ENCODE data around the gene PAK4. TPM values are rescaled to one million over a fixed set of nuclear protein-coding genes. Genes with fewer than 3 reads are reported as not detected.

PAK4 gene
- polyA plus RNA-seq, 1 donor (not counting 4 experiments of a cell fraction or from before 2014, with no cell fraction given), result 11.2 TPM

DNA sequence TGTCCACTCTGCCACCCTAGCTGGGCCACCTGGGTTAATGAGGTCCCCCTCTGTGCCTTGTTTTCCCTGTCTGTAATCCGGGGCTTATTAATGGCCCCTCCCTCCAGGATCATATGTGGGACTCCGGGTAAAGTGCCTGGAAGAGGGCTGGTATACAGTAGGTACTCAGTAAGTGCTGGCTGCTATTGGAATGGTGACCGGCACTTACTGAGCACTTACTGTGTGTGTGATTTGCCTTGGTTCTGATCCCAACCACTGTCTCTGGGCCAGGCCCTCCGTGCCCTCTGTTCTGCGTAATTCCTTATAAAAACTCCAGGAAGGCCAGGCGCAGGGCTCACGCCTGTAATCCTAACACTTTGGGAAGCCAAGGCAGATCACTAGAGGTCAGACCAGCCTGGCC lies 40.3 kb downstream of the PAK4 start:
- H3K9ac ChIP-seq (ENCODE audit: control insufficient read depth, extremely low read depth, insufficient read depth, low read length), result no peak overlapping the region
- no peaks in the 10 kb centered on the region for H3K9me3 ChIP-seq (ENCODE audit: control insufficient read depth, low read depth, low read length)
- peaks cover 0 to 9% of the 10 kb centered on the region in 2 experiments for H3K36me3 ChIP-seq (ENCODE audit: control insufficient read depth in 2 of 2, extremely low read depth in 1 of 2, insufficient read depth in 2 of 2, low read length in 2 of 2)
- peaks cover 3% of the 10 kb centered on the region for H4K20me1 ChIP-seq (ENCODE audit: control insufficient read depth, extremely low read depth, insufficient read depth, low read length)
- H3K27ac ChIP-seq (ENCODE audit: control insufficient read depth, insufficient read depth, low read length), result no peak overlapping the region
- H3K79me2 ChIP-seq (ENCODE audit: control insufficient read depth, insufficient read depth, low read length), result peaks cover 30% of the 10 kb centered on the region
- TF ChIP-seq, protein P1, sequence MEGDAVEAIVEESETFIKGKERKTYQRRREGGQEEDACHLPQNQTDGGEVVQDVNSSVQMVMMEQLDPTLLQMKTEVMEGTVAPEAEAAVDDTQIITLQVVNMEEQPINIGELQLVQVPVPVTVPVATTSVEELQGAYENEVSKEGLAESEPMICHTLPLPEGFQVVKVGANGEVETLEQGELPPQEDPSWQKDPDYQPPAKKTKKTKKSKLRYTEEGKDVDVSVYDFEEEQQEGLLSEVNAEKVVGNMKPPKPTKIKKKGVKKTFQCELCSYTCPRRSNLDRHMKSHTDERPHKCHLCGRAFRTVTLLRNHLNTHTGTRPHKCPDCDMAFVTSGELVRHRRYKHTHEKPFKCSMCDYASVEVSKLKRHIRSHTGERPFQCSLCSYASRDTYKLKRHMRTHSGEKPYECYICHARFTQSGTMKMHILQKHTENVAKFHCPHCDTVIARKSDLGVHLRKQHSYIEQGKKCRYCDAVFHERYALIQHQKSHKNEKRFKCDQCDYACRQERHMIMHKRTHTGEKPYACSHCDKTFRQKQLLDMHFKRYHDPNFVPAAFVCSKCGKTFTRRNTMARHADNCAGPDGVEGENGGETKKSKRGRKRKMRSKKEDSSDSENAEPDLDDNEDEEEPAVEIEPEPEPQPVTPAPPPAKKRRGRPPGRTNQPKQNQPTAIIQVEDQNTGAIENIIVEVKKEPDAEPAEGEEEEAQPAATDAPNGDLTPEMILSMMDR (optimal IDR thresholded peaks at IDR 0.05 in 1 of 3, IDR thresholded peaks at IDR 0.05 in 1 of 3, conservative IDR thresholded peaks at IDR 0.05 in 1 of 3; ENCODE audit: extremely low read depth in 1 of 3, insufficient read depth in 2 of 3, low read length in 3 of 3), result no peak
- no peak for TF ChIP-seq EZH2 (IDR thresholded peaks at IDR 0.05; ENCODE audit: low read length)
- no peaks in the 10 kb centered on the region for H3K9me1 ChIP-seq (ENCODE audit: control insufficient read depth, extremely low read depth, insufficient read depth, low read length)
- FAIRE-seq, result no peak
- no peaks in the 10 kb centered on the region for H3K27me3 ChIP-seq (ENCODE audit: control insufficient read depth, extremely low read depth, insufficient read depth, low read length)
- no peak overlapping the region for H2AFZ ChIP-seq (ENCODE audit: control insufficient read depth, low read length)
- no peak overlapping the region for H3K4me3 ChIP-seq (ENCODE audit: control insufficient read depth in 2 of 3, extremely low read depth in 1 of 3, insufficient read depth in 2 of 3, low read depth in 1 of 3, low read length in 3 of 3)
- H3K4me2 ChIP-seq (ENCODE audit: control insufficient read depth, extremely low read depth, insufficient read depth, low read depth, low read length), result no peak overlapping the region
- DNase-seq (ENCODE audit: low read depth, low spot score), result no peak
- H3K4me1 ChIP-seq (ENCODE audit: control insufficient read depth, extremely low read depth, insufficient read depth, low read length), result peaks cover 20% of the 10 kb centered on the region
- dilution Hi-C loops (cut with MboI; ENCODE audit: extremely low pct_ligation_motif_present, low sequenced_read_pairs), result no loop called here

DNA sequence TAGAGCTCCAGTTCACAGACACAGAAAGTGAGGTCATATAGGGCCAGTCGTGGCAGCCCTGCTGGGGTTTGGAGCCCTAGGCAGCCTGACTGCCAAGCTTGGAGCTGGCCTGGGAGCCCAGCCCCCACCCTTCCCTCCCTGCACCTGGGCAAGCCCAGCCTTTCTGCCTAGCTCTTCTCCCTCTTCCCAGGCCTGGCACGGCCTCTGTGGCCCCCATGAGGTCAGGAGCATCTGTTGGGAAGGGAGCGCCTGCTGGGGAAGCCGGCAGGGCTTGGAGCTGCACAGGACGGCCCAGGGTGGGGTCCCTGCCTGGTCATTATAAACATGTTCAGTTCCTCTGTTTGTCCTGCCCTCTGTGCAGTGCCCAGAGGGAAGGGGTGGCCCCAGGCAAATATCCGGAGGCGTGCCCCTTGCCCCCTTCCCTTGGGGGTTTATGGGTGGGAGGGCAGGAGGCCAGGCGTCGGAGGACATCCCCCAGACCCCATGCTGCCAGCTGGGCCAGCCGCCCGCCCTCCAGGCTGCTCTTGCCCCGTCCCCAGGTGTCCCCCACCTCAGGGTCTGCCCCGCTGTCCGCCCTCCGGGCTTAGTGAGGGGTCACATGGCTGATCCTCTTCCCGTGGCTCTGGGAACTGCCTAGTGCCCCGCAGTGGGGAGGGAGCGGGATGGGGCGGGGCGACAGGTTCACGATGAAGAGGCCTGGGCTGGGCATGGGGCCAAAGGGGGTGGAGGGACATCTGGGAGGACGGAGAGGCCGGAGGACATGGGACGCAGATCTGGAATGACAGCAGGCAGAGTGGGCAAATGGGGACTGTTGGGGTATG lies 41.2 kb downstream of the PAK4 start:
- Histone ChIP-seq H3K79me2 (ENCODE audit: control insufficient read depth, insufficient read depth, low read length) (peaks cover 21% of the 10 kb centered on the region), H3K9me3 (ENCODE audit: control insufficient read depth, low read depth, low read length) (no peaks in the 10 kb centered on the region), H3K9ac (ENCODE audit: control insufficient read depth, extremely low read depth, insufficient read depth, low read length) (no peak overlapping the region), H3K36me3 (ENCODE audit: control insufficient read depth in 2 of 2, extremely low read depth in 1 of 2, insufficient read depth in 2 of 2, low read length in 2 of 2) (peaks cover 0 to 10% of the 10 kb centered on the region in 2 experiments), H3K4me2 (ENCODE audit: control insufficient read depth, extremely low read depth, insufficient read depth, low read depth, low read length) (peak overlapping the region; percentile 51), H2AFZ (ENCODE audit: control insufficient read depth, low read length) (no peak overlapping the region), H3K4me3 (ENCODE audit: control insufficient read depth in 2 of 3, extremely low read depth in 1 of 3, insufficient read depth in 2 of 3, low read depth in 1 of 3, low read length in 3 of 3) (no peak overlapping the region), H3K27ac (ENCODE audit: control insufficient read depth, insufficient read depth, low read length) (no peak overlapping the region), H3K4me1 (ENCODE audit: control insufficient read depth, extremely low read depth, insufficient read depth, low read length) (peaks cover 16% of the 10 kb centered on the region), H4K20me1 (ENCODE audit: control insufficient read depth, extremely low read depth, insufficient read depth, low read length) (peaks cover 3% of the 10 kb centered on the region), H3K9me1 (ENCODE audit: control insufficient read depth, extremely low read depth, insufficient read depth, low read length) (no peaks in the 10 kb centered on the region), H3K27me3 (ENCODE audit: control insufficient read depth, extremely low read depth, insufficient read depth, low read length) (no peaks in the 10 kb centered on the region)
- FAIRE-seq, result no peak
- DNase-seq (ENCODE audit: low read depth, low spot score), result no peak
- no peak for TF ChIP-seq EZH2 (IDR thresholded peaks at IDR 0.05; ENCODE audit: low read length)
- TF ChIP-seq, protein P1 (optimal IDR thresholded peaks at IDR 0.05 in 1 of 3, IDR thresholded peaks at IDR 0.05 in 1 of 3, conservative IDR thresholded peaks at IDR 0.05 in 1 of 3; ENCODE audit: extremely low read depth in 1 of 3, insufficient read depth in 2 of 3, low read length in 3 of 3), result no peak
- dilution Hi-C loops (cut with MboI; ENCODE audit: extremely low pct_ligation_motif_present, low sequenced_read_pairs), result no loop called here
